ENCODE measurements around the gene TRAF3IP3.

GRCh38 chr1:209752890-209753289 is 3.0 kb upstream of the TRAF3IP3 start:
- TF ChIP-seq, protein P1, sequence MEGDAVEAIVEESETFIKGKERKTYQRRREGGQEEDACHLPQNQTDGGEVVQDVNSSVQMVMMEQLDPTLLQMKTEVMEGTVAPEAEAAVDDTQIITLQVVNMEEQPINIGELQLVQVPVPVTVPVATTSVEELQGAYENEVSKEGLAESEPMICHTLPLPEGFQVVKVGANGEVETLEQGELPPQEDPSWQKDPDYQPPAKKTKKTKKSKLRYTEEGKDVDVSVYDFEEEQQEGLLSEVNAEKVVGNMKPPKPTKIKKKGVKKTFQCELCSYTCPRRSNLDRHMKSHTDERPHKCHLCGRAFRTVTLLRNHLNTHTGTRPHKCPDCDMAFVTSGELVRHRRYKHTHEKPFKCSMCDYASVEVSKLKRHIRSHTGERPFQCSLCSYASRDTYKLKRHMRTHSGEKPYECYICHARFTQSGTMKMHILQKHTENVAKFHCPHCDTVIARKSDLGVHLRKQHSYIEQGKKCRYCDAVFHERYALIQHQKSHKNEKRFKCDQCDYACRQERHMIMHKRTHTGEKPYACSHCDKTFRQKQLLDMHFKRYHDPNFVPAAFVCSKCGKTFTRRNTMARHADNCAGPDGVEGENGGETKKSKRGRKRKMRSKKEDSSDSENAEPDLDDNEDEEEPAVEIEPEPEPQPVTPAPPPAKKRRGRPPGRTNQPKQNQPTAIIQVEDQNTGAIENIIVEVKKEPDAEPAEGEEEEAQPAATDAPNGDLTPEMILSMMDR (IDR thresholded peaks at IDR 0.05; ENCODE audit: poor library complexity, severe bottlenecking): no peak
- TF ChIP-seq, protein P2, sequence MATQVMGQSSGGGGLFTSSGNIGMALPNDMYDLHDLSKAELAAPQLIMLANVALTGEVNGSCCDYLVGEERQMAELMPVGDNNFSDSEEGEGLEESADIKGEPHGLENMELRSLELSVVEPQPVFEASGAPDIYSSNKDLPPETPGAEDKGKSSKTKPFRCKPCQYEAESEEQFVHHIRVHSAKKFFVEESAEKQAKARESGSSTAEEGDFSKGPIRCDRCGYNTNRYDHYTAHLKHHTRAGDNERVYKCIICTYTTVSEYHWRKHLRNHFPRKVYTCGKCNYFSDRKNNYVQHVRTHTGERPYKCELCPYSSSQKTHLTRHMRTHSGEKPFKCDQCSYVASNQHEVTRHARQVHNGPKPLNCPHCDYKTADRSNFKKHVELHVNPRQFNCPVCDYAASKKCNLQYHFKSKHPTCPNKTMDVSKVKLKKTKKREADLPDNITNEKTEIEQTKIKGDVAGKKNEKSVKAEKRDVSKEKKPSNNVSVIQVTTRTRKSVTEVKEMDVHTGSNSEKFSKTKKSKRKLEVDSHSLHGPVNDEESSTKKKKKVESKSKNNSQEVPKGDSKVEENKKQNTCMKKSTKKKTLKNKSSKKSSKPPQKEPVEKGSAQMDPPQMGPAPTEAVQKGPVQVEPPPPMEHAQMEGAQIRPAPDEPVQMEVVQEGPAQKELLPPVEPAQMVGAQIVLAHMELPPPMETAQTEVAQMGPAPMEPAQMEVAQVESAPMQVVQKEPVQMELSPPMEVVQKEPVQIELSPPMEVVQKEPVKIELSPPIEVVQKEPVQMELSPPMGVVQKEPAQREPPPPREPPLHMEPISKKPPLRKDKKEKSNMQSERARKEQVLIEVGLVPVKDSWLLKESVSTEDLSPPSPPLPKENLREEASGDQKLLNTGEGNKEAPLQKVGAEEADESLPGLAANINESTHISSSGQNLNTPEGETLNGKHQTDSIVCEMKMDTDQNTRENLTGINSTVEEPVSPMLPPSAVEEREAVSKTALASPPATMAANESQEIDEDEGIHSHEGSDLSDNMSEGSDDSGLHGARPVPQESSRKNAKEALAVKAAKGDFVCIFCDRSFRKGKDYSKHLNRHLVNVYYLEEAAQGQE (IDR thresholded peaks at IDR 0.05; ENCODE audit: borderline replicate concordance): no peak
- TF ChIP-seq EP300 (conservative IDR thresholded peaks at IDR 0.05; ENCODE audit: poor library complexity, severe bottlenecking) (no peak), POLR2AphosphoS5 (IDR thresholded peaks at IDR 0.05) (no peak), EZH2 (IDR thresholded peaks at IDR 0.05; ENCODE audit: borderline replicate concordance, insufficient read depth, low read length, poor library complexity, severe bottlenecking) (no peak), RAD21 (conservative IDR thresholded peaks at IDR 0.05) (no peak), SMC3 (conservative IDR thresholded peaks at IDR 0.05; ENCODE audit: poor library complexity) (no peak)

Data from neural cell (in vitro differentiated cells).